OCI-LY3 (cell line): ENCODE data around the gene CACNB1.

Experiments used
- H2AFZ ChIP-seq: fragments of 200-600, 300-600 bp; shearing (Covaris generic); 2 replicates; pipeline ENCODE4 v1.6.0; 2014; ENCODE audit warnings: antibody characterized with exemption, low read depth, low read length
- H3K27ac ChIP-seq: fragments of 200-600, 300-600 bp; sonication (generic); 2 replicates; pipeline ENCODE4 v1.5.1; 2014; ENCODE audit warnings: mild to moderate bottlenecking, low read length, moderate library complexity, mixed read lengths
- H3K27me3 ChIP-seq: fragments of 200-600, 300-600 bp; sonication (generic); 2 replicates; pipeline ENCODE4 v1.6.1; 2014; ENCODE audit warnings: low read depth, low read length, mixed read lengths
- H3K36me3 ChIP-seq: fragments of 200-600, 300-600 bp; sonication (generic); replicated peaks from 2 replicates; pipeline ENCODE3; 2014; ENCODE audit warnings: low read depth, low read length, mixed read lengths
- H3K4me1 ChIP-seq: fragments of 300-600, 200-600 bp; sonication (generic); 2 replicates; pipeline ENCODE4 v1.6.1; 2014; ENCODE audit warnings: low read length, mixed read lengths
- H3K4me2 ChIP-seq: fragments of 200-600, 300-600 bp; sonication (generic); 2 replicates; pipeline ENCODE4 v1.6.1; 2014; ENCODE audit warnings: low read length, mixed read lengths
- H3K4me3 ChIP-seq: fragments of 300-600, 200-600 bp; sonication (generic); 2 replicates; pipeline ENCODE4 v1.5.1; 2014; ENCODE audit warnings: antibody characterized with exemption, mild to moderate bottlenecking, low read length, moderate library complexity
- H3K79me2 ChIP-seq: fragments of 300-600, 200-600 bp; shearing (Covaris generic); 2 replicates; pipeline ENCODE4 v1.6.1; 2014; ENCODE audit warnings: mild to moderate bottlenecking, low read length, mixed read lengths
- H3K9ac ChIP-seq: fragments of 300-600, 200-600 bp; shearing (Covaris generic); 2 replicates; pipeline ENCODE4 v1.6.0; 2014; ENCODE audit warnings: mild to moderate bottlenecking, low read length, moderate library complexity
- H3K9me3 ChIP-seq: fragments of 200-600, 300-600 bp; shearing (Covaris generic); 2 replicates; pipeline ENCODE4 v1.6.1; 2014; ENCODE audit warnings: low read length, mixed read lengths; ENCODE audit not compliant: insufficient read depth
- H4K20me1 ChIP-seq: fragments of 200-600, 300-600 bp; sonication (generic); 2 replicates; pipeline ENCODE4 v1.6.1; 2016; ENCODE audit warnings: low read length, mixed read lengths; ENCODE audit not compliant: insufficient read depth
- CTCF ChIP-seq: fragments of 200-600, 300-600 bp; sonication (generic); IDR thresholded peaks from 2 replicates; pipeline ENCODE4 v1.5.1; 2014; ENCODE audit warnings: antibody characterized with exemption, low read length, low read depth
- EZH2phosphoT487 ChIP-seq: fragments of 200-600 bp; shearing (Covaris generic); IDR thresholded peaks from 2 replicates; pipeline ENCODE4 v1.6.1; 2018; ENCODE audit warnings: antibody characterized with exemption, mixed run types, low read depth

Gene CACNB1

GRCh38 chr17:39193346-39193745 is 4.1 kb downstream of the CACNB1 start:
- no peak overlapping the region for H3K4me3 ChIP-seq
- H3K36me3 ChIP-seq: no peaks in the 10 kb centered on the region
- no peaks in the 10 kb centered on the region for H4K20me1 ChIP-seq

GRCh38 chr17:39192901-39193300 is 4.6 kb downstream of the CACNB1 start:
- H3K36me3 ChIP-seq: no peaks in the 10 kb centered on the region
- no peak overlapping the region for H3K27ac ChIP-seq
- no peak overlapping the region for H3K4me2 ChIP-seq
- H3K9ac ChIP-seq: no peak overlapping the region
- H4K20me1 ChIP-seq: no peaks in the 10 kb centered on the region
- no peaks in the 10 kb centered on the region for H3K27me3 ChIP-seq
- no peak overlapping the region for H3K4me3 ChIP-seq
- H3K9me3 ChIP-seq: no peaks in the 10 kb centered on the region
- H3K79me2 ChIP-seq: peaks cover 13% of the 10 kb centered on the region
- no peak for TF ChIP-seq EZH2phosphoT487
- no peak for TF ChIP-seq CTCF
- peaks cover 5% of the 10 kb centered on the region for H3K4me1 ChIP-seq
- no peak overlapping the region for H2AFZ ChIP-seq

More at GRCh38 chr17:39193346-39193745, 4.1 kb downstream of the CACNB1 start:
- no peak overlapping the region for H3K9ac ChIP-seq
- H3K4me2 ChIP-seq: no peak overlapping the region
- H3K79me2 ChIP-seq: peaks cover 13% of the 10 kb centered on the region
- TF ChIP-seq EZH2phosphoT487: no peak
- TF ChIP-seq CTCF: no peak
- H3K27ac ChIP-seq: no peak overlapping the region
- no peak overlapping the region for H2AFZ ChIP-seq
- no peaks in the 10 kb centered on the region for H3K9me3 ChIP-seq
- peaks cover 10% of the 10 kb centered on the region for H3K4me1 ChIP-seq
- H3K27me3 ChIP-seq: no peaks in the 10 kb centered on the region

- H3K4me1 ChIP-seq: peaks cover 5% of the 10 kb centered on the region
- peaks cover 13% of the 10 kb centered on the region for H3K79me2 ChIP-seq
- H2AFZ ChIP-seq: no peak overlapping the region
- H3K4me2 ChIP-seq: no peak overlapping the region
- TF ChIP-seq CTCF (no peak), EZH2phosphoT487 (no peak)
- H3K27me3 ChIP-seq: no peaks in the 10 kb centered on the region
- H3K4me3 ChIP-seq: no peak overlapping the region
- H3K9ac ChIP-seq: no peak overlapping the region
- no peaks in the 10 kb centered on the region for H3K9me3 ChIP-seq
- H3K36me3 ChIP-seq: peaks cover 3% of the 10 kb centered on the region
- H3K27ac ChIP-seq: no peak overlapping the region
- no peaks in the 10 kb centered on the region for H4K20me1 ChIP-seq
Observed at GRCh38 chr17:39191750-39192510, 5.5 kb downstream of the CACNB1 start.

- no peak overlapping the region for H3K27ac ChIP-seq
- TF ChIP-seq CTCF: no peak
- no peak for TF ChIP-seq EZH2phosphoT487
- H3K9me3 ChIP-seq: no peaks in the 10 kb centered on the region
- no peak overlapping the region for H2AFZ ChIP-seq
- H3K4me2 ChIP-seq: no peak overlapping the region
- H3K4me1 ChIP-seq: no peaks in the 10 kb centered on the region
- H3K9ac ChIP-seq: no peak overlapping the region
- no peaks in the 10 kb centered on the region for H3K79me2 ChIP-seq
- H3K36me3 ChIP-seq: peaks cover 10% of the 10 kb centered on the region
- no peaks in the 10 kb centered on the region for H3K27me3 ChIP-seq
- H4K20me1 ChIP-seq: no peaks in the 10 kb centered on the region
- H3K4me3 ChIP-seq: no peak overlapping the region
Observed at GRCh38 chr17:39187152-39187830, 10.2 kb downstream of the CACNB1 start.
